ENCODE measurements around the gene BACH1.

The BACH1 gene

DNA sequence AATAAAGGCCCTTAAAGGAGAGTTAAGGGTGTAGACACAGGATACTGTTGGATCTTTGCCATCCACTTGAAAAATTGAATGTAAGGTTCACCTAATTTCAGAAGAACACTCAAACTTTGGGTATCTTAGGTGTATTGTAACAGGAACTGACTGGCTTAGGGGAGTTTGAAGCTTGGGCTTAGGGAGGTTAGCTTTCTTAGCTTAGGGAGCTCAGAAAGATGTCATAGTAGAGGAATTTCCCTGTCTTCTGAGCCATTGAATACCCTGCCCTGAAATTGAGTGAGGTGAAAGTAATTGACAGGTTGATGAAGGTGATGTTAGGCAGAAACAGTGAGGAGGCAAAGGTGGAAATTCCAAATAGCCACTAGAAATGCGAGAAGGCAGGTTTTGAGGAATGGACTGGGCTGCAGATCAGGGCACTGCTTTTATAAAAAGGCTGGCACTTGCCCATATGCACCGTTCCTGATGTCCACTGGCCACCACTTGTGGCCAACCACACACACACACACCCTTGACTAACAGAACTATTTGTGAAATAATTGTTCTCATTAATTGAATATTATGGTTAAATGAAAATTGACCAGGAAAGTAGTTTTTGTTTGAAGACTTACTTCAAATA is 16.5 kb downstream of the BACH1 start:
- TF ChIP-seq, protein P1, sequence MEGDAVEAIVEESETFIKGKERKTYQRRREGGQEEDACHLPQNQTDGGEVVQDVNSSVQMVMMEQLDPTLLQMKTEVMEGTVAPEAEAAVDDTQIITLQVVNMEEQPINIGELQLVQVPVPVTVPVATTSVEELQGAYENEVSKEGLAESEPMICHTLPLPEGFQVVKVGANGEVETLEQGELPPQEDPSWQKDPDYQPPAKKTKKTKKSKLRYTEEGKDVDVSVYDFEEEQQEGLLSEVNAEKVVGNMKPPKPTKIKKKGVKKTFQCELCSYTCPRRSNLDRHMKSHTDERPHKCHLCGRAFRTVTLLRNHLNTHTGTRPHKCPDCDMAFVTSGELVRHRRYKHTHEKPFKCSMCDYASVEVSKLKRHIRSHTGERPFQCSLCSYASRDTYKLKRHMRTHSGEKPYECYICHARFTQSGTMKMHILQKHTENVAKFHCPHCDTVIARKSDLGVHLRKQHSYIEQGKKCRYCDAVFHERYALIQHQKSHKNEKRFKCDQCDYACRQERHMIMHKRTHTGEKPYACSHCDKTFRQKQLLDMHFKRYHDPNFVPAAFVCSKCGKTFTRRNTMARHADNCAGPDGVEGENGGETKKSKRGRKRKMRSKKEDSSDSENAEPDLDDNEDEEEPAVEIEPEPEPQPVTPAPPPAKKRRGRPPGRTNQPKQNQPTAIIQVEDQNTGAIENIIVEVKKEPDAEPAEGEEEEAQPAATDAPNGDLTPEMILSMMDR (IDR thresholded peaks at IDR 0.05; ENCODE audit: low read depth, low read length) = no peak
- Histone ChIP-seq H3K36me3 (no peaks in the 10 kb centered on the region), H3K27me3 (no peaks in the 10 kb centered on the region), H3K9me3 (no peaks in the 10 kb centered on the region), H3K4me1 (no peaks in the 10 kb centered on the region; the same call in 1 of the 2 replicates), H3K4me3 (ENCODE audit: low read depth, low read length) (no peak overlapping the region)
- no peak for DNase-seq

- H3K9me3 ChIP-seq = no peaks in the 10 kb centered on the region
- no peak overlapping the region for H3K4me3 ChIP-seq (ENCODE audit: low read depth, low read length)
- no peaks in the 10 kb centered on the region; the same call in 1 of the 2 replicates for H3K4me1 ChIP-seq
- no peak for DNase-seq
- TF ChIP-seq, protein P1 (IDR thresholded peaks at IDR 0.05; ENCODE audit: low read depth, low read length) = no peak
- no peaks in the 10 kb centered on the region for H3K27me3 ChIP-seq
- no peaks in the 10 kb centered on the region for H3K36me3 ChIP-seq
These were observed 17.5 kb downstream of the BACH1 start for GRCh38 chr21:29316029-29316742.

DNA sequence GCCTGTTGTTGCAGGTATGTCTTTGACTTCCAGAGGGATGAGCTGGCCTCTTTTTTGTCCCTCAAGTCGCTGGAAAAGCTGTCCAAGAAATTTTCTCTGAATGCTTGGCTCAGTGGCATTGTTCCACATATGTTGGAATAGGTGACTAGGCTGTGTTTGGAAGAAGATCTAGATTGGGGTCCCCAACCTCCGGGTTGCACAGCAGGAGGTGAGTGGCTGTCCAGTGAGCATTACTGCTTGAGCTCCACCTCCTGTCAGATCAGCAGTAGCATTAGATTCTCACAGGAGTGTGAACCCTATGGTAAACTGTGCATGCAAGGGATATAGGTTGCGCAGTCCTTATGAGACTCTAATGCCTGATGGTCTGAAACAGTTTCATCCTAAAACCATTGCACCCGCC is 18.1 kb downstream of the BACH1 start:
- TF ChIP-seq, protein P1 (IDR thresholded peaks at IDR 0.05; ENCODE audit: low read depth, low read length) = no peak
- Histone ChIP-seq H3K36me3 (no peaks in the 10 kb centered on the region), H3K9me3 (no peaks in the 10 kb centered on the region), H3K4me1 (no peaks in the 10 kb centered on the region; the same call in 1 of the 2 replicates), H3K27me3 (no peaks in the 10 kb centered on the region), H3K4me3 (ENCODE audit: low read depth, low read length) (no peak overlapping the region)
- DNase-seq = no peak

- no peaks in the 10 kb centered on the region for H3K9me3 ChIP-seq
- DNase-seq = no peak
- no peaks in the 10 kb centered on the region for H3K27me3 ChIP-seq
- H3K4me1 ChIP-seq = no peaks in the 10 kb centered on the region; the same call in 1 of the 2 replicates
- peaks cover 4% of the 10 kb centered on the region; the same call in 1 of the 2 replicates for H3K36me3 ChIP-seq
- TF ChIP-seq, protein P1 (IDR thresholded peaks at IDR 0.05; ENCODE audit: low read depth, low read length) = no peak
- H3K4me3 ChIP-seq (ENCODE audit: low read depth, low read length) = no peak overlapping the region
These were observed 19.6 kb downstream of the BACH1 start for GRCh38 chr21:29318354-29318753.

DNA sequence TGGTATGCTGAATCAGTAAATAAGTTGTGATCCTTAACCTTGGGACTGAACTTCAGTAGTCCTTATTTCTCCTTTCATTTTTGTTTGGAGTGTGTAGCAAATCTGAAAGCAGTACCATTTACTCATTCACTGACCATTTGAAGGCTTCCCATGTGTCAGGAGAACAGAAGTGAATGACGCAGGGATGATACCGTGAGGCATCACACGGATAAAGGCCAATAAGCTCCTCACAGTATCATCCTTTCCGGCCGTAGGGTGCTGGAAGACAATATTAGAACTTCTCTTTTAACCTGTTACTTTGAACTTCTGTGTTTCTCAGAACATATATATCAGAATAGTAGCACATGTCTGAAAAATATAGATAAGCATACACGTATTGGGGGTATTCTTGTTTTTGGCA is 21.3 kb downstream of the BACH1 start:
- DNase-seq = no peak
- Histone ChIP-seq H3K9me3 (no peaks in the 10 kb centered on the region), H3K4me1 (no peaks in the 10 kb centered on the region; the same call in 1 of the 2 replicates), H3K36me3 (peaks cover 4% of the 10 kb centered on the region; the same call in 1 of the 2 replicates), H3K4me3 (ENCODE audit: low read depth, low read length) (no peak overlapping the region), H3K27me3 (no peaks in the 10 kb centered on the region)
- TF ChIP-seq, protein P1 (IDR thresholded peaks at IDR 0.05; ENCODE audit: low read depth, low read length) = no peak

DNA sequence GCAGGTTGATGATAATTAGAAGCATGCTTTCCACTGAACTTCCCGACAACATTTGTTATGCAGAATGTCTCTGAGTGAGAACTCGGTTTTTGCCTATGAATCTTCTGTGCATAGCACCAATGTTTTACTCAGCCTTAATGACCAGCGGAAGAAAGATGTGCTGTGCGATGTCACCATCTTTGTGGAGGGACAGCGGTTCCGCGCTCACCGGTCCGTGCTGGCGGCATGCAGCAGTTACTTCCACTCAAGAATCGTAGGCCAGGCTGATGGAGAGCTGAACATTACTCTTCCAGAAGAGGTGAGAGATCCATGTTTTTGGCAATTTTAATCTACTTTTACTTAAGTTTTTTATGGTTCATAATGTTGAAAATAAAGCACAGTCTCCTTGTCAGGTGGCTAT is 22.5 kb downstream of the BACH1 start:
- TF ChIP-seq, protein P1 (IDR thresholded peaks at IDR 0.05; ENCODE audit: low read depth, low read length) = no peak
- no peaks in the 10 kb centered on the region; the same call in 1 of the 2 replicates for H3K4me1 ChIP-seq

More for the DNA sequence above, 22.5 kb downstream of the BACH1 start:
- no peak for DNase-seq
- Histone ChIP-seq H3K27me3 (no peaks in the 10 kb centered on the region), H3K36me3 (peaks cover 4% of the 10 kb centered on the region; the same call in 1 of the 2 replicates), H3K4me3 (ENCODE audit: low read depth, low read length) (no peak overlapping the region), H3K9me3 (no peaks in the 10 kb centered on the region)

Data from BE2C (cell line).